Neutrophil (primary cell): ENCODE results near the gene ZNF230.

Experiments
- H3K27ac ChIP-seq: fragments of 200-600 bp; sonication (generic); 2 replicates; pipeline ENCODE4 v1.5.1; 2016; ENCODE audit warnings: mild to moderate bottlenecking, moderate library complexity
- H3K27me3 ChIP-seq: fragments of 200-600 bp; sonication (generic); 2 replicates; pipeline ENCODE4 v1.6.0; 2016; ENCODE audit warnings: mild to moderate bottlenecking
- H3K36me3 ChIP-seq: fragments of 200-600 bp; sonication (generic); 2 replicates; pipeline ENCODE4 v1.5.1; 2017
- H3K4me1 ChIP-seq, 2 experiments: fragments of 200-600 bp in 1 of 2; sonication (generic) in 1 of 2; 1 replicate in 1 of 2; 2 replicates in 1 of 2; pipeline versions ENCODE4 v1.5.1 to v1.6.1; 2013 to 2016; ENCODE audit warnings: low read depth in 1 of 2, low read length in 1 of 2, mild to moderate bottlenecking in 1 of 2, moderate library complexity in 1 of 2; ENCODE audit not compliant: control insufficient read depth in 1 of 2, insufficient read depth in 1 of 2
- H3K4me3 ChIP-seq, 2 experiments: fragments of 200-600 bp in 1 of 2; sonication (generic) in 1 of 2; 1 replicate in 1 of 2; 2 replicates in 1 of 2; pipeline ENCODE4 v1.5.1; 2013 to 2016; ENCODE audit warnings: low read depth in 1 of 2, low read length in 1 of 2, mild to moderate bottlenecking in 1 of 2, moderate library complexity in 1 of 2
- H3K9me3 ChIP-seq: fragments of 200-600 bp; sonication (generic); 2 replicates; pipeline ENCODE4 v1.5.1; 2016
- TF ChIP-seq, protein P1 (sequence below): fragments of 200-600 bp; sonication (generic); IDR thresholded peaks from 2 replicates; pipeline ENCODE4 v1.5.1; 2016; ENCODE audit warnings: antibody characterized with exemption

Gene ZNF230

DNA sequence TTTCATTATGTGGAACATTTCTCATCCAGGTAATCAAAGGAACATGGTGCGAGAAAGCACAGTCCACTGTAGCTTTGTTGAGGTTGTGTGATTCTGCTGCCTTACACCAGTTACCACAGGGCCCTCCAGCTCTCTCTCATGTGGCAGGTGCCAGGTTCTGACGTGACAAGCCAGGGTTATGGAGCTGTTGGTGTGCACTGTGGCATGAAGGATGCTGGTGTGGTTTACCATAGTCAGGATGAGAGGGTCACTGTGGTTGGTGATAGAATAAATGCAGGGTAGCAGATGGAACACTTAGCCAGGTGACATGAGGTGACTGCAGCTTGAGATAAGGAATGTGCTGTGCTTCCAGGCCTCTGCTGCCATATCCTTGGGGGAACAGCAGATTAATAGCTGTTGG is 56.5 kb downstream of the ZNF230 start:
- H3K36me3 ChIP-seq = peaks cover 21% of the 10 kb centered on the region
- no peak overlapping the region for H3K4me3 ChIP-seq
- TF ChIP-seq, protein P1, sequence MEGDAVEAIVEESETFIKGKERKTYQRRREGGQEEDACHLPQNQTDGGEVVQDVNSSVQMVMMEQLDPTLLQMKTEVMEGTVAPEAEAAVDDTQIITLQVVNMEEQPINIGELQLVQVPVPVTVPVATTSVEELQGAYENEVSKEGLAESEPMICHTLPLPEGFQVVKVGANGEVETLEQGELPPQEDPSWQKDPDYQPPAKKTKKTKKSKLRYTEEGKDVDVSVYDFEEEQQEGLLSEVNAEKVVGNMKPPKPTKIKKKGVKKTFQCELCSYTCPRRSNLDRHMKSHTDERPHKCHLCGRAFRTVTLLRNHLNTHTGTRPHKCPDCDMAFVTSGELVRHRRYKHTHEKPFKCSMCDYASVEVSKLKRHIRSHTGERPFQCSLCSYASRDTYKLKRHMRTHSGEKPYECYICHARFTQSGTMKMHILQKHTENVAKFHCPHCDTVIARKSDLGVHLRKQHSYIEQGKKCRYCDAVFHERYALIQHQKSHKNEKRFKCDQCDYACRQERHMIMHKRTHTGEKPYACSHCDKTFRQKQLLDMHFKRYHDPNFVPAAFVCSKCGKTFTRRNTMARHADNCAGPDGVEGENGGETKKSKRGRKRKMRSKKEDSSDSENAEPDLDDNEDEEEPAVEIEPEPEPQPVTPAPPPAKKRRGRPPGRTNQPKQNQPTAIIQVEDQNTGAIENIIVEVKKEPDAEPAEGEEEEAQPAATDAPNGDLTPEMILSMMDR = no peak
- H3K9me3 ChIP-seq = peaks cover 4% of the 10 kb centered on the region
- no peaks in the 10 kb centered on the region for H3K4me1 ChIP-seq
- H3K27me3 ChIP-seq = no peaks in the 10 kb centered on the region
- no peak overlapping the region for H3K27ac ChIP-seq

DNA sequence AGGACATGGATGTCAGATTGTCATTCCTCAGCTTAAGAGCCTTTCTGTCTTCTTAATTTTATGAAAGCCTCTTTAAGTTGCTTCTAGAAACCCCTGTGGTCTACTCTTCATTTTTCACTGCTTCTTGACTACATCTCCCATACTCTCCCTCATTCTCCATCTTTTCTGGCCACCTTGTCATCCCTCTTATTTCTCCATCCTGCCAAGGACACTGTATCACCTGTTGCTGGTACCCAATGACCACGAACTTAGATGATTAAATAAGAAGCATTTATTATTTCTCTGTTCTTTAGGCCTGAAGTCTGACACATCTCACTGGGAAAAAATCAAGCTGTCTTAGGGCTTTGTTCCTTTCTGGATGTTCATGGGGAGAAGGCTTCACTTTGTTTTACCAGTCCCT is 58.3 kb downstream of the ZNF230 start:
- no peaks in the 10 kb centered on the region for H3K27me3 ChIP-seq
- H3K4me3 ChIP-seq = no peak overlapping the region
- H3K4me1 ChIP-seq = no peaks in the 10 kb centered on the region
- peaks cover 21% of the 10 kb centered on the region for H3K36me3 ChIP-seq
- no peak overlapping the region for H3K27ac ChIP-seq
- peaks cover 6% of the 10 kb centered on the region for H3K9me3 ChIP-seq
- TF ChIP-seq, protein P1 = no peak
